ENCODE measurements around the gene RYR1.

The RYR1 gene

GRCh38 chr19:38404858-38405257 lies 28.6 kb upstream of the RYR1 start:
- H3K4me1 ChIP-seq (ENCODE audit: control insufficient read depth, insufficient read depth, low read length): peaks cover 10% of the 10 kb centered on the region
- TF ChIP-seq ZNF426 (tag by site-specific recombination; IDR thresholded peaks at IDR 0.05): no peak
- peak; percentile 53; the same call in 1 of the 2 replicates for TF ChIP-seq PRDM10 (tag by site-specific recombination; IDR thresholded peaks at IDR 0.05)
- TF ChIP-seq ZNF510 (tag by site-specific recombination; IDR thresholded peaks at IDR 0.05; ENCODE audit: insufficient replicate concordance): no peak
- no peak for TF ChIP-seq ZNF211 (tag by site-specific recombination; IDR thresholded peaks at IDR 0.05; ENCODE audit: low read depth)
- H3K9me3 ChIP-seq (ENCODE audit: control insufficient read depth, insufficient read depth, low read depth, low read length): no peaks in the 10 kb centered on the region
- CTCF ChIA-PET: interaction anchor here (0.5 to 4.8 kb wide), 16 partner anchors 8 to 808 kb away, joined by 3 to 77 read pairs (median 6); partner anchors contain the start of genes GGN and SPRED3
- H3K4me3 ChIP-seq (ENCODE audit: low read depth, low read length): no peak overlapping the region
- peaks cover 14 to 29% of the 10 kb centered on the region in 2 experiments; a peak in 2 of 3 replicates for H3K36me3 ChIP-seq (ENCODE audit: control insufficient read depth in 2 of 2, insufficient read depth in 1 of 2, low read length in 2 of 2)
- H3K27ac ChIP-seq (ENCODE audit: extremely low read depth, low read depth, low read length): no peak overlapping the region
- POLR2A ChIA-PET: interaction anchor here (0.9 to 5.6 kb wide), 3 partner anchors 17 to 31 kb away, joined by 3 to 68 read pairs (median 3); partner anchors contain the start of genes GGN, PSMD8 and SPRED3

GRCh38 chr19:38405276-38405675 lies 28.2 kb upstream of the RYR1 start:
- peaks cover 14 to 29% of the 10 kb centered on the region in 2 experiments; a peak in 2 of 3 replicates for H3K36me3 ChIP-seq (ENCODE audit: control insufficient read depth in 2 of 2, insufficient read depth in 1 of 2, low read length in 2 of 2)
- no peak overlapping the region for H3K4me3 ChIP-seq (ENCODE audit: low read depth, low read length)
- ChIA-PET CTCF (interaction anchor here (0.5 to 4.8 kb wide), 15 partner anchors 8 to 807 kb away, joined by 3 to 77 read pairs (median 4); partner anchors contain the start of genes GGN and SPRED3), POLR2A (interaction anchor here (1.0 to 5.6 kb wide), 2 partner anchors 17 to 31 kb away, joined by 3 to 68 read pairs; partner anchors contain the start of genes GGN, PSMD8 and SPRED3)
- 0 out of 2 replicates have a peak overlapping the region, but pooled peaks have one; percentile 9 for H3K27ac ChIP-seq (ENCODE audit: extremely low read depth, low read depth, low read length)
- no peaks in the 10 kb centered on the region for H3K9me3 ChIP-seq (ENCODE audit: control insufficient read depth, insufficient read depth, low read depth, low read length)
- TF ChIP-seq ZNF830 (tag by site-specific recombination; IDR thresholded peaks at IDR 0.05; ENCODE audit: low read depth) (no peak), ZNF518A (tag by site-specific recombination; conservative IDR thresholded peaks at IDR 0.05; ENCODE audit: low read depth) (no peak), WT1 (tag by site-specific recombination; IDR thresholded peaks at IDR 0.05) (no peak), ZNF394 (tag by site-specific recombination; IDR thresholded peaks at IDR 0.05; ENCODE audit: borderline replicate concordance) (no peak), PRDM6 (tag by site-specific recombination; IDR thresholded peaks at IDR 0.05) (no peak), ZEB2 (tag by site-specific recombination; IDR thresholded peaks at IDR 0.05) (no peak), ZNF132 (tag by site-specific recombination; IDR thresholded peaks at IDR 0.05; ENCODE audit: borderline replicate concordance) (no peak), ZFP41 (tag by site-specific recombination; IDR thresholded peaks at IDR 0.05; ENCODE audit: borderline replicate concordance) (no peak), SETDB1 (IDR thresholded peaks at IDR 0.05; ENCODE audit: insufficient read length, low read length) (no peak), ZNF221 (tag by site-specific recombination; IDR thresholded peaks at IDR 0.05; ENCODE audit: borderline replicate concordance) (no peak), ZNF747 (tag by site-specific recombination; IDR thresholded peaks at IDR 0.05) (no peak), ZNF324 (tag by site-specific recombination; IDR thresholded peaks at IDR 0.05) (no peak)
- H3K4me1 ChIP-seq (ENCODE audit: control insufficient read depth, insufficient read depth, low read length): peaks cover 10% of the 10 kb centered on the region

All from HEK293 (cell line).